Measurements from ENCODE around the gene PLEKHG7.

DNA sequence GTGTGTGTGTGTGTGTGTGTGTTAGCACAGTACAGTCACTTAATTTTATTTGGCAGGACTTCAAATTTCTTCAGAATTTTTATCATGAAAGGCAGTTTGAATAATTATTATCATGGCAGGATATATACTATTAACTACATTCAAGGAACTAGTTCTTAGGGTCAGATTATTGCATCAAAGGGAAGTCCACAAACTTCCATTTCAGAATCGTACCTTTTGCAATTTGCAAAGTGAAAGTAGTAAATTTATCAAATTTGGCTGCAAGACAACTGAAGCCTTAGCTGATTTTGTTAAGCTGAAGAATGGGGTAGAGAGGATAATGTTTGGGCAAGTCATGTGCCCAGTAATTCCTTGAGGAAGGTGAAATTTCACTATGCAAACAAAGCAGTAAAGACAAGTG lies 68.2 kb downstream of the PLEKHG7 start:
- TF ChIP-seq, protein P1, sequence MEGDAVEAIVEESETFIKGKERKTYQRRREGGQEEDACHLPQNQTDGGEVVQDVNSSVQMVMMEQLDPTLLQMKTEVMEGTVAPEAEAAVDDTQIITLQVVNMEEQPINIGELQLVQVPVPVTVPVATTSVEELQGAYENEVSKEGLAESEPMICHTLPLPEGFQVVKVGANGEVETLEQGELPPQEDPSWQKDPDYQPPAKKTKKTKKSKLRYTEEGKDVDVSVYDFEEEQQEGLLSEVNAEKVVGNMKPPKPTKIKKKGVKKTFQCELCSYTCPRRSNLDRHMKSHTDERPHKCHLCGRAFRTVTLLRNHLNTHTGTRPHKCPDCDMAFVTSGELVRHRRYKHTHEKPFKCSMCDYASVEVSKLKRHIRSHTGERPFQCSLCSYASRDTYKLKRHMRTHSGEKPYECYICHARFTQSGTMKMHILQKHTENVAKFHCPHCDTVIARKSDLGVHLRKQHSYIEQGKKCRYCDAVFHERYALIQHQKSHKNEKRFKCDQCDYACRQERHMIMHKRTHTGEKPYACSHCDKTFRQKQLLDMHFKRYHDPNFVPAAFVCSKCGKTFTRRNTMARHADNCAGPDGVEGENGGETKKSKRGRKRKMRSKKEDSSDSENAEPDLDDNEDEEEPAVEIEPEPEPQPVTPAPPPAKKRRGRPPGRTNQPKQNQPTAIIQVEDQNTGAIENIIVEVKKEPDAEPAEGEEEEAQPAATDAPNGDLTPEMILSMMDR (IDR thresholded peaks at IDR 0.05), result no peak
- no peak for TF ChIP-seq POLR2AphosphoS5 (IDR thresholded peaks at IDR 0.05)
- no peak for TF ChIP-seq POLR2A (IDR thresholded peaks at IDR 0.05)
